ENCODE results near the gene EXD3.

The EXD3 gene

GRCh38 chr9:137279741-137280473 is 143.1 kb downstream of the EXD3 start:
- in situ Hi-C loops (cut with MboI; ENCODE audit: low sequenced_read_pairs, unreplicated experiment), result loop anchor here (25.0 kb wide), 1 partner anchor 257 kb away; no protein-coding TSS in a partner anchor
- no peak for DNase-seq (ENCODE audit: low spot score)
- no peak for TF ChIP-seq CTCF (IDR thresholded peaks at IDR 0.05; ENCODE audit: borderline replicate concordance, control extremely low read depth, extremely low read depth, insufficient read depth, missing control alignments)

GRCh38 chr9:137278721-137279711 is 143.9 kb downstream of the EXD3 start:
- DNase-seq (ENCODE audit: low spot score), result no peak
- no peak for TF ChIP-seq CTCF (IDR thresholded peaks at IDR 0.05; ENCODE audit: borderline replicate concordance, control extremely low read depth, extremely low read depth, insufficient read depth, missing control alignments)
- in situ Hi-C loops (cut with MboI; ENCODE audit: low sequenced_read_pairs, unreplicated experiment), result loop anchor here (25.0 kb wide), 1 partner anchor 258 kb away; no protein-coding TSS in a partner anchor

GRCh38 chr9:137278061-137278701 is 144.8 kb downstream of the EXD3 start:
- no peak for DNase-seq (ENCODE audit: low spot score)
- in situ Hi-C loops (cut with MboI; ENCODE audit: low sequenced_read_pairs, unreplicated experiment), result loop anchor here (25.0 kb wide), 1 partner anchor 259 kb away; no protein-coding TSS in a partner anchor
- TF ChIP-seq CTCF (IDR thresholded peaks at IDR 0.05; ENCODE audit: borderline replicate concordance, control extremely low read depth, extremely low read depth, insufficient read depth, missing control alignments), result no peak

- DNase-seq (ENCODE audit: low spot score), result peak; percentile 95
- in situ Hi-C loops (cut with MboI; ENCODE audit: low sequenced_read_pairs, unreplicated experiment), result loop anchor here (25.0 kb wide), 1 partner anchor 260 kb away; no protein-coding TSS in a partner anchor
- TF ChIP-seq CTCF (IDR thresholded peaks at IDR 0.05; ENCODE audit: borderline replicate concordance, control extremely low read depth, extremely low read depth, insufficient read depth, missing control alignments), result peak; percentile 26
Measured at GRCh38 chr9:137277329-137278041, 145.5 kb downstream of the EXD3 start, which contains the start of gene TOR4A. Gene TOR4A (plus strand): TSS chr9:137277726. CDS start chr9:137278690, 964 bp downstream.

GRCh38 chr9:137276473-137277328 is 146.3 kb downstream of the EXD3 start:
- in situ Hi-C loops (cut with MboI; ENCODE audit: low sequenced_read_pairs, unreplicated experiment), result loop anchor here (25.0 kb wide), 1 partner anchor 261 kb away; no protein-coding TSS in a partner anchor
- no peak for TF ChIP-seq CTCF (IDR thresholded peaks at IDR 0.05; ENCODE audit: borderline replicate concordance, control extremely low read depth, extremely low read depth, insufficient read depth, missing control alignments)
- no peak for DNase-seq (ENCODE audit: low spot score)
